GM18858 (cell line): ENCODE data around the gene PPP2R2C.

ENCODE experiments used
- ATAC-seq: cut with Tn5 transposase; IDR thresholded peaks from one replicate; pipeline ENCODE4 v1.9.1; 2021; ENCODE audit not compliant: unreplicated experiment

The PPP2R2C gene

DNA sequence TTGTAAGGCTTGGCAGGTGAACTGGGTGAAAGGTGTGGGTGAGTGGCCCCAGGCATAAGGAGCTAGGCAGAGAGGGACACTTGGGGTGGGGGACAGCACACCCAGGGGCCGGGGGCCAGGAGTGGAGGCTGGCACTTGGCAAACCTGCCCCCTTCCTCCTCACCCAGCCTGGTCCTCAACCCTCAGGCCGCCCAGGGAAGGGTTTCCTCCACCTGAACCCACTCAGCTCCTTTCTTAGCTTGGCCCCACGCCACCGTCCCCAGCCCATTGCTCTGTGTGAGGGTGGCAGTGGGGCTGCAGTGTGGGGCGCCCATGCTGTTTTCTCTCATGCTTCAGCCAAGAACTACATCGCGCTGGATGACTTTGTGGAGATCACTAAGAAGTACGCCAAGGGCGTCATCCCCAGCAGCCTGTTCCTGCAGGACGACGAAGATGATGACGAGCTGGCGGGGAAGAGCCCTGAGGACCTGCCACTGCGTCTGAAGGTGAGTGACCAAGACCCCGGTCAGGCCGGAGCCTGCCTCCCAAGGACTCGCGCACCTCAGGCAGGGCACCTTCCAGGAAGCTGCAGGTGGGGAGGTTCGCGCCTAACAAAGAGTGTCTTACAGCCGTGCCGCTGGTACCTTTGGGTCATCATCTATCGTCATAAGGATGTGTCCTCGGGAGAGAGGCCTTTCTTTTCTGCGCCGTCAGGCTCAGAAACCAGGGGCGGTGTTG is 177.6 kb downstream of the PPP2R2C start:
- ATAC-seq: no peak

DNA sequence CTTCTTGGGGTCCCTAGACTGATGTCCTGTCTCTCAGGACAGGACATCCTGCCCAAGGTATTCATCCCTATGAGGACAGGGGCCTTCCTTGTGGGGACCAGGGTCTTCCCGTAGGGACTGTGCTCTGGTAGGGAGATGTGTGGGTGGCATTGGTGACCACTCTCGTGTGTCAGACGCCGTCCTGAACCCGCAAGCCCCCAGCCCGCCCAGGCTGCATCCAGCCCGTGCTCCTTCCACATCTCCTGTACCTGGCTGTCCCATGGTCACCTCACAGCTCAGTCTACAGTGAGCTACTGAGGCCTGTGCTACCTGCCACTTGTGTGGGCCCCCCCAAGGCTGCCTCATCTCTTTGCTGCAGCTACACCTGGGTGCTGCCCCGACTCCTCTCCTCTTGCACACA is 178.8 kb downstream of the PPP2R2C start:
- ATAC-seq: no peak

- no peak for ATAC-seq
Measured at GRCh38 chr4:6293097-6293445, 179.3 kb downstream of the PPP2R2C start.

DNA sequence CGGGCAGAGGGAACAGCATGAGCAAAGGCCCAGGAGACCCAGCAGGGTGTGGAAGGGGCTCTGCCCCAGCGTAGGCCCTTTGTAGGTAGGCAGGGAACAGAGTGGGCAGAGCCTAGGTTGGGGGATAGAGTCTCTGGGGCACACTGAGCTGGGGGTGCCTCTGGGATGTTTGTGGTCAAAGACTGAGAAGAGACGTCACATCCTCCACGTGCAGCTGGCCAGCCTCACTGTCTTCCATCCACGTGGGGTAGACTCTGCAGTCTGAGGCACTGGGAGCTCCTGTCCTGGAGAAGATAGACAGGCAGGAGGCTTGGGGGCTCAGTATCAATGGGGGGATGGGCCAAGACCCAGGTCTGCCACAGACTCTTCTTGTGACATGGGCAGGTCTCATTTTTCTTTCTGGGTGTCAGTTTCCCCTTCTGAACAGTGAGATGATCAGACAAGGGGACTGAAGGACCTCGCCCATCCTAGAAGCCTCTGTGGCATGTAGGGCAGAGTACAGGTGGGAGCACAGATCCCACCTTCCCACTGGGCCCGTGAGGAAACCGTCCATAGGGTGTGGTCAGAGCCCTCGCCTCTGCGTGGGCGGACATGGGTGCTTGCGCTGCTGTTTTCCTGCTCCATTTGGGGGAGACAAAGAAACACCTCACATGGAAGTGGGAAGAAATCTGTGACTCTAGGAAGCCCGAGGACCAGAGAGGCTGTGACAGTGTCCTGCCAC is 179.9 kb downstream of the PPP2R2C start:
- ATAC-seq: no peak

- no peak for ATAC-seq
Measured at GRCh38 chr4:6291784-6292297, 180.6 kb downstream of the PPP2R2C start.

DNA sequence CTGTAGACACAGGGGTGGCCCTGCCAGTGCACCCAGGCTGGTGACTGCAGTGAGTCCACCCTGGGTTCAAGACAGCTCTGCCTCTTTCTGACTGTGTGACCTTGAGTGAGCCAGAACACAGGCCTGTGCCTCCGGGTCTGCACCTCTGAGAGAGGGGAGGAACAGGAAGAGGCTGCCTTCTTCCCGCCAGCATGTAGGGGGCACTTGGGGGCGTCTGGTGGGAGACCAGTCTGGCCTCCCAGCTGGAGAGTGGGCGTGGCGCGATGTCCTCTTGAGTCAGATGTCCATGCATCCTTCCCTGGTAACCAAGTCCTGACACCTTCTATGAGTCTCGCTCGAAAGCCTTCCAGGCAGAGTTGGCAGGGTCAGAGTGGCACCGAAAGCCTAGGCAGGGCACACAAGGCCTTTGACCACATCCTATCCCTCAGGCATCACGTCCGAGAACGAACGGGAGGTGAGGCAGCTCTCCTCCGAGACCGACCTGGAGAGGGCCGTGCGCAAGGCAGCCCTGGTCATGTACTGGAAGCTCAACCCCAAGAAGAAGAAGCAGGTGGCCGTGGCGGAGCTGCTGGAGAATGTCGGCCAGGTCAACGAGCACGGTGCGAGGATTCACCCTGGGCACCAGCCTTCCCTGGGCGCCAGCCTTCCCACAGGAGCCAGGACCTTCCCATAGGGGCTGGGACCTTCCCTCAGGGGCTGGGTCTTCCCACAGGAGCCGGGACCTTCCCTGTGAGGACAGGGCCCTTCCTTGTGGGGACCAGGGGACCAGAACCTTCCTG is 181.5 kb downstream of the PPP2R2C start:
- no peak for ATAC-seq

GRCh38 chr4:6290256-6290655 is 182.2 kb downstream of the PPP2R2C start:
- ATAC-seq: no peak

GRCh38 chr4:6288871-6289270 is 183.5 kb downstream of the PPP2R2C start:
- ATAC-seq: no peak

- no peak for ATAC-seq
Measured at GRCh38 chr4:6288342-6288741, 184.1 kb downstream of the PPP2R2C start.

GRCh38 chr4:6287017-6287788 is 185.2 kb downstream of the PPP2R2C start:
- ATAC-seq: no peak

DNA sequence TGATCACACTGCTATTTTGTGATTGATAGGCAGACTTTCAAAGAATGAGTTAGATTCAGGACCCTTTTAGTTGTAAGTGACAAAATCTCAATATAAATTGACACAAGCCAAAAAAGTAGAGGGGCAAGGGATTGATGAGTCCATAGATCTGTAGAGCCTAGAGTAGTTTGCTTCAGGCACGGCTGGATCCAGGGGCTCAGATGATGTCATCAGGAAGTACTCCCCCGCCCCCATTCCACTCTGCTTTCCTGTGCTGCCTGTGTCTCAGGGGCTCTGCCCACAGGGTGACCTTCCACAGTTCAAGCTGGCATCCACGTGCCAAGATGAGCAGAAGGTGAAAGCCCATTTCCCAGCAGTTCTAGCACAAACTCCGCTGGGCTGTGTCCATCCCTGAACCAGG is 189.1 kb downstream of the PPP2R2C start:
- ATAC-seq: no peak

GRCh38 chr4:6282314-6282771 is 190.1 kb downstream of the PPP2R2C start:
- no peak for ATAC-seq

- ATAC-seq: no peak
Measured at GRCh38 chr4:6281436-6282313, 190.7 kb downstream of the PPP2R2C start.

- no peak for ATAC-seq
Measured at GRCh38 chr4:6280365-6280996, 191.9 kb downstream of the PPP2R2C start.

DNA sequence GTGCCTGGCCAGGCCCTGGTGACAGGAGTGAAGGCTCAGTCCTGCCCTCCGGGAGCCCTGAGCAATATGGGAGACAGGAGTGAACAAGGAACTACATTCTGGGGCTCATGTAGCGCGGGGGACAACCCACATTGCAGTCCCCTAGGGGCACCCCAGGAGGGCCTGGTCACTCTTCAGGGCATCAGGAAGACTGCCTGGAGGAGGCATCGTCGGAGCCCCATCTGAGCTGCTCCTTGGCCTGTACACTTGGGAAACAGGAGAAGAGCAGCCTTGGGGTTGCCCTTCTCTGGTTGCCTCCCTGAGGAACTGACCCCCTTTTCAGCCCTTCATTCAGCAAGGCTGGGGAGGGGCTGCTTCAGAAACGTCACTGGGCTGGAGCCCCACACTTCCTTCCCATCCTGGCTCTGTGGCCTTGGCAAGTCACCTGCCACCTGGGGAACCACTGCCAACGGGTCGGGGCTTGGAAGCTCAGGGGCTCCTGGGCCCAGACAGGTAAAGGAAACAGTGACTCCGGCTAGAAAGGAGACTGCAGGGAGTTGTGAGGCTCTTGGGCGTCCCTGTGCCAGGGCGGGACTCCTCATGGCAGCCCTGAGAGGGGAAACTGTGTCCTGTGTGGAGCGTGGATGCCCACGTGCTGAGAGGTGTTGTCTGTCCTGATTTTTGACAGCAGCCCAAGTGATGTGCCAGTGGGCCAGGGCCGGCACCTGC is 192.7 kb downstream of the PPP2R2C start:
- no peak for ATAC-seq

GRCh38 chr4:6278801-6279197 is 193.6 kb downstream of the PPP2R2C start:
- peak; percentile 90 for ATAC-seq

DNA sequence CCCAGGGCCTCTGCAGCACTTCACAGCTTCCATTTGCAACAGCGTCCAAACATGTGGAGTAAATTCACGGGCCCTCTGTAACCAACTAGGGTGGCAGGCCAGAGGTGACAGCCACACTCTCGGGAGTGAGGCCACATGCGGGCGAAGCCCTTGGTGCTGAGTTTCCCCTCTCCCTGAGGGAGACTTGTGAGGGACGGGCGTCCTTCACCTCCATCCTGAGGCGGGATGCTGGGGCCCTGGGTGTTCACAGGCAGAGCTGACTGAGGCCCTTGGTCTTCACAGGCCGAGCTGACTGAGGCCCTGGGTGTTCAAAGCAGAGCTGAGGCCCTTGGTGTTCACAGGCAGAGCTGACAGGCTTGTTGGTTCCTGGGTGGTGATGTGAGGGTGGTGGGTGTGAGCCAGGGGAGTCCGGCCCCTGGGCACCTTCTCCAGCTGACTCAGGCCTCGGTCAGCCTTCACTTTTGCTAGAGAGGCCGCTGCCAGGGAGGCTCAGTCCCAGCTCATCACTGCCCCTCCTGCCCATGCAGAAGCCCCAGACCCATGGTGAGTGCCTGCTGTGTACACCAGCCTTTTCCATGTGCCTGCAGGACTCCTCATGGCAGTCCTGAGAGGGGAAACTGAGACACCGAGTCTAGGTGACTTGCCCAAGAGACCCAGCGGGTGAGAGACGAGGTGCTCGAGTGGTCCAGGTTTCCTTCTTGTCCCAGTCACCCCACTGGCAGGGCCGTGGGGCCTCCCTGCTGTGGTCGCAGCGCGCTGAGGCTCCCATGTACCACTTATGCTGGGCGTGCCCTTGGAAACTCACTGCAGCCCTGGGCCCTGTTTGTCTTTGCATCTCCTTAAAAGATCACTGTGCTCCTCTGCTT is 194.2 kb downstream of the PPP2R2C start:
- no peak for ATAC-seq
